Measurements from ENCODE around the gene PRDM5. TPM values are rescaled to one million over a fixed set of nuclear protein-coding genes. Genes with fewer than 3 reads are reported as not detected.

Gene PRDM5
- total and polyA plus RNA-seq, 12 donors = 3.4 to 26.1 (median 12.3) TPM

DNA sequence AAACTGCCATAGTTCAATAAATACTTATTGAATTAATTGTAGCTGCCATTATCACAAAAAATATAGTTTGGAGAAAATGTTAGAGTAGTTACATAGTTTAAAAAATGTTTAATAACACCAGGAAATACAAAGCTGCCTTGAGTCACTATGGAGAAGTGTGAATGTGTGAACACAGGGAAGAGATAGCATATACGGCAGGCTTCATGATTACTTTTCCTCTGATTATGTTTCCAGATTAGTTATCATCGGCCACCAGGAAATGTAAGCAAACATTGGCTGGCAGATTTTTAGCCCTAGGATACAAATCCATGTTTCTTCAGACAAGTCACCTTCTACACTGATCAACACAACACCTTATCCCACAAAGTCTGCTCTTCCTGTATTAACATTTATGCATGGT, 4.4 kb downstream of the PRDM5 start:
- Histone ChIP-seq H3K4me1 (replicated peaks in 1 of 2) (peaks cover 18 to 22% of the 10 kb centered on the region in 2 donors), H3K36me3 (replicated peaks in 1 of 2) (no peaks in the 10 kb centered on the region), H3K4me3 (no peak overlapping the region), H3K9me3 (replicated peaks in 1 of 3) (no peaks in the 10 kb centered on the region), H3K27ac (no peak overlapping the region), H3K27me3 (no peaks in the 10 kb centered on the region)
- no peak for DNase-seq
- intact Hi-C loops (cut with DNase I) = no loop called here
- WGBS, 4 donors = 59 to 73% (median 68%) methylated on average over 2 of the region's 2 CpGs
- no peak for TF ChIP-seq POLR2A (IDR thresholded peaks at IDR 0.05)
- TF ChIP-seq, protein P1, sequence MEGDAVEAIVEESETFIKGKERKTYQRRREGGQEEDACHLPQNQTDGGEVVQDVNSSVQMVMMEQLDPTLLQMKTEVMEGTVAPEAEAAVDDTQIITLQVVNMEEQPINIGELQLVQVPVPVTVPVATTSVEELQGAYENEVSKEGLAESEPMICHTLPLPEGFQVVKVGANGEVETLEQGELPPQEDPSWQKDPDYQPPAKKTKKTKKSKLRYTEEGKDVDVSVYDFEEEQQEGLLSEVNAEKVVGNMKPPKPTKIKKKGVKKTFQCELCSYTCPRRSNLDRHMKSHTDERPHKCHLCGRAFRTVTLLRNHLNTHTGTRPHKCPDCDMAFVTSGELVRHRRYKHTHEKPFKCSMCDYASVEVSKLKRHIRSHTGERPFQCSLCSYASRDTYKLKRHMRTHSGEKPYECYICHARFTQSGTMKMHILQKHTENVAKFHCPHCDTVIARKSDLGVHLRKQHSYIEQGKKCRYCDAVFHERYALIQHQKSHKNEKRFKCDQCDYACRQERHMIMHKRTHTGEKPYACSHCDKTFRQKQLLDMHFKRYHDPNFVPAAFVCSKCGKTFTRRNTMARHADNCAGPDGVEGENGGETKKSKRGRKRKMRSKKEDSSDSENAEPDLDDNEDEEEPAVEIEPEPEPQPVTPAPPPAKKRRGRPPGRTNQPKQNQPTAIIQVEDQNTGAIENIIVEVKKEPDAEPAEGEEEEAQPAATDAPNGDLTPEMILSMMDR (IDR thresholded peaks at IDR 0.05) = no peak

DNA sequence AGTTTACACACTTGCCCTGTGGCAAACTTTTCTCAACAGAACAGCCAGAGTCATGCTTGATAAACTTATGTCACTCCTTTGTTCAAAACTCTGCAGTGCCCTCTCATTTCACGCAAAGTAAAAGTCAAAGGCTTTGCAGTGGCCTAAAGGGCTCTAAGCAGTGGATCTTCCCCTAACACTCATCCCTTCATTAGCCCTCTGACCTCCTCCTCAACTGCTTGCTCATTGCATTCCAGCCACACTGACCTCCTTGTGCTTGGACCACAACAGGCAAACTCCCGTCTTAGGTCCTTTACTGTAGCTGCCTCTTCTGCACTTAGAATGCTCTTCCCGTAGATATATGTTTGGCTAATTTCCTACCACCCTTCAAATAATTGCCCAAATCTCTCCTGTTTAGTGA, 5.6 kb downstream of the PRDM5 start:
- no peaks in the 10 kb centered on the region for H3K36me3 ChIP-seq (replicated peaks in 1 of 2)
- TF ChIP-seq, protein P1 (IDR thresholded peaks at IDR 0.05) = no peak
- H3K27me3 ChIP-seq = no peaks in the 10 kb centered on the region
- 62 to 96% (median 79%) methylated on average over 2 to 3 of the region's 3 CpGs for WGBS, 4 donors
- H3K27ac ChIP-seq = no peak overlapping the region
- peaks cover 16 to 22% of the 10 kb centered on the region in 2 donors for H3K4me1 ChIP-seq (replicated peaks in 1 of 2)
- no peak overlapping the region for H3K4me3 ChIP-seq
- intact Hi-C loops (cut with DNase I) = no loop called here
- H3K9me3 ChIP-seq (replicated peaks in 1 of 3) = no peaks in the 10 kb centered on the region
- DNase-seq = no peak

DNA sequence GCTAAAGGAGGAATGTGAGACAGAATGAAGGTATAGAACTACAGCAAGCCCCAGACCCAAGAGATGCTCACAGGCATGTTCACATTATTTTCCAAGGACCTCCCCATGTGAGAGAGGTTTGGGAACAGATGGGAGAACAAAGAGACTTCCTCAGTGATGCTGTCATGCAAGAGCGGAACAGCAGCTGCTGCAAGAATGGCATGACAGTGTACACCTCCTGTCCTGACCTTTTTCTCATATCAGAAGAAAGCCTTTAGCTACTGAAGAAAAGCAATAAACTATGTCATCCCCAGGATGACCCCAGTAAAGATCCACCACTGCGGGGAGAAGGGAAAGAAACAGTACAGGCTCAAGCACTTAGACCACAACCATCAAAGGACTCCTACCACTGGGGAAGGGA, 7.2 kb downstream of the PRDM5 start:
- H3K9me3 ChIP-seq (replicated peaks in 1 of 3) = no peaks in the 10 kb centered on the region
- H3K4me1 ChIP-seq (replicated peaks in 1 of 2) = peaks cover 6 to 9% of the 10 kb centered on the region in 2 donors
- intact Hi-C loops (cut with DNase I) = no loop called here
- no peak overlapping the region for H3K4me3 ChIP-seq
- DNase-seq = no peak
- H3K36me3 ChIP-seq (replicated peaks in 1 of 2) = no peaks in the 10 kb centered on the region
- H3K27me3 ChIP-seq = no peaks in the 10 kb centered on the region
- 85 to 90% (median 86%) methylated on average over 2 of the region's 2 CpGs for WGBS, 4 donors
- TF ChIP-seq POLR2A (IDR thresholded peaks at IDR 0.05) = no peak
- TF ChIP-seq, protein P1 (IDR thresholded peaks at IDR 0.05) = no peak
- H3K27ac ChIP-seq = no peak overlapping the region

DNA sequence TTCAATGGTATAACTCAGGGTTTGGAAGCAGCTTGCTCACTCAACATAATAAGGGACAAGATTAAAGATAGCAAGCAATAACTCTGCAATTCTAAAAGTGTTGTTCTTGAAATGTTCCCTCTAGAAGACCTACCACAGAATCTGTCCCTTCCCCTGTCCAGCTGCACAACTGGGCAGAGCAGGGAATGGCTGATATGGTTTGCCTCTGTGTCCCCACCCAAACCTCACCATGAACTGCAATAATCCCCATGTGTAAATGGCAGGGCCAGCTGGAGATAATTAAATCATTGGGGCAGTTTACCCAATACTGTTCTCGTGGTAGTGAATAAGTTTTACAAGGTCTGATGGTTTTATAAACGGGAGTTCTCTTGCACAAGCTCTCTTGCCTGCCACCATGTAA, 19.1 kb downstream of the PRDM5 start:
- intact Hi-C loops (cut with DNase I) = no loop called here
- no peak overlapping the region for H3K4me3 ChIP-seq
- WGBS, 4 donors = 93 to 96% (median 95%) methylated on average over 2 of the region's 2 CpGs
- H3K9me3 ChIP-seq (replicated peaks in 1 of 3) = no peaks in the 10 kb centered on the region
- no peaks in the 10 kb centered on the region for H3K36me3 ChIP-seq (replicated peaks in 1 of 2)
- TF ChIP-seq, protein P1 (IDR thresholded peaks at IDR 0.05) = no peak
- no peak for TF ChIP-seq POLR2A (IDR thresholded peaks at IDR 0.05)
- H3K27ac ChIP-seq = no peak overlapping the region
- no peaks in the 10 kb centered on the region for H3K4me1 ChIP-seq (replicated peaks in 1 of 2)
- no peak for DNase-seq
- H3K27me3 ChIP-seq = no peaks in the 10 kb centered on the region
